Measurements from ENCODE around the gene SCIMP.

DNA sequence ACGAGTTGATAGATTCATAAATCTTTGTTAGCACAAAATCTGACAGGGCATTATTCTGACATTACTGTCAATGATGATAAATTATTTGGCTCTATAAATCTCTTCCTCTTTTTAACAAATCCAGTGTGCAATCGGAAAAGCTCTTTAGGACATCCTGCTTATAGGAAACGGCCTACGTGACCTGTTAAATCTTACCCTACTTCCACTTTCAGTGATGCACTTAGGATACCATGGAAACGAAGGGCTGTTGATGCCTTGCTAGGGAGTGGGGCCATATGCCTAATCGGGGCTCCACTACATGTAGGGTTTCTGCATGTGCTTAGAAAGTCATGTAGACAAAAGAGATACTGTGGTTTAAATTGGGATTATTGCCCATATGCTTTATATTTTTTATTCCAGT, 70.2 kb downstream of the SCIMP start:
- TF ChIP-seq CTCF (conservative IDR thresholded peaks at IDR 0.05; ENCODE audit: low read depth, low read length) (no peak), SMC3 (IDR thresholded peaks at IDR 0.05; ENCODE audit: low read depth, low read length) (no peak), POLR2A (IDR thresholded peaks at IDR 0.05; ENCODE audit: low read depth, low read length) (no peak), MAZ (IDR thresholded peaks at IDR 0.05; ENCODE audit: borderline replicate concordance, low read depth, low read length) (no peak), MXI1 (IDR thresholded peaks at IDR 0.05; ENCODE audit: borderline replicate concordance, low read depth, low read length) (no peak), CEBPB (IDR thresholded peaks at IDR 0.05; ENCODE audit: low read depth, low read length) (no peak), MAFK (IDR thresholded peaks at IDR 0.05; ENCODE audit: low read depth, low read length) (no peak), RFX5 (IDR thresholded peaks at IDR 0.05; ENCODE audit: low read depth, low read length) (no peak), BHLHE40 (IDR thresholded peaks at IDR 0.05; ENCODE audit: low read depth, low read length) (no peak), RAD21 (IDR thresholded peaks at IDR 0.05; ENCODE audit: low read length) (no peak)
- TF ChIP-seq, protein P1, sequence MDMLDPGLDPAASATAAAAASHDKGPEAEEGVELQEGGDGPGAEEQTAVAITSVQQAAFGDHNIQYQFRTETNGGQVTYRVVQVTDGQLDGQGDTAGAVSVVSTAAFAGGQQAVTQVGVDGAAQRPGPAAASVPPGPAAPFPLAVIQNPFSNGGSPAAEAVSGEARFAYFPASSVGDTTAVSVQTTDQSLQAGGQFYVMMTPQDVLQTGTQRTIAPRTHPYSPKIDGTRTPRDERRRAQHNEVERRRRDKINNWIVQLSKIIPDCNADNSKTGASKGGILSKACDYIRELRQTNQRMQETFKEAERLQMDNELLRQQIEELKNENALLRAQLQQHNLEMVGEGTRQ (IDR thresholded peaks at IDR 0.05; ENCODE audit: low read depth, low read length): no peak

Measured in IMR-90 (cell line).